Stimulated activated CD8-positive, alpha-beta memory T cell treated with anti-CD3 and anti-CD28 coated beads, Interleukin-7, amount 100 ng/mL, for 4 hours (primary cell): Measurements from ENCODE around the gene PAPOLB.
"Not testable (repeated sequence)": the region's sequence is repeated elsewhere in the genome, so short reads cannot be mapped to it uniquely, and the experiment has no call there.

Experiments
- DNase-seq, 2 donors: peaks; one replicate each; pipeline ENCODE4 v3.0.0-alpha.2; 2020; ENCODE audit warnings: low read depth in 2 of 2

Gene PAPOLB

GRCh38 chr7:4861673-4862072, at the start of gene PAPOLB:
TSS of gene PAPOLB (minus strand) at chr7:4862030. CDS start at chr7:4861810, 220 bp downstream.
- DNase-seq, result peak in 1 of 2 donors; percentile 30

- DNase-seq, result no peak
Observed at GRCh38 chr7:4911111-4911828, 49.4 kb upstream of the PAPOLB start.

GRCh38 chr7:4906682-4907081, 44.9 kb upstream of the PAPOLB start:
- DNase-seq, result no peak

- DNase-seq, result no peak
Observed at GRCh38 chr7:4905171-4905570, 43.3 kb upstream of the PAPOLB start.

- DNase-seq, result no peak
Observed at GRCh38 chr7:4904346-4904745, 42.5 kb upstream of the PAPOLB start.

- no peak for DNase-seq
Observed at GRCh38 chr7:4895766-4896165, 33.9 kb upstream of the PAPOLB start.

GRCh38 chr7:4894482-4894881, 32.7 kb upstream of the PAPOLB start:
- no peak for DNase-seq

GRCh38 chr7:4893929-4894475, 32.2 kb upstream of the PAPOLB start:
- DNase-seq, result no peak

- DNase-seq, result not testable (repeated sequence)
Observed at GRCh38 chr7:4893188-4893587, 31.4 kb upstream of the PAPOLB start.

- not testable (repeated sequence) for DNase-seq
Observed at GRCh38 chr7:4891522-4891921, 29.7 kb upstream of the PAPOLB start.

- no peak for DNase-seq
Observed at GRCh38 chr7:4889682-4890081, 27.9 kb upstream of the PAPOLB start.

- no peak for DNase-seq
Observed at GRCh38 chr7:4888161-4888560, 26.3 kb upstream of the PAPOLB start.

- DNase-seq, result no peak
Observed at GRCh38 chr7:4886671-4887070, 24.8 kb upstream of the PAPOLB start.

GRCh38 chr7:4885317-4885807, 23.5 kb upstream of the PAPOLB start:
- no peak for DNase-seq

- no peak for DNase-seq
Observed at GRCh38 chr7:4884164-4884563, 22.3 kb upstream of the PAPOLB start.

GRCh38 chr7:4883372-4884144, 21.7 kb upstream of the PAPOLB start, which contains the start of gene RADIL:
TSS of gene RADIL (minus strand) at chr7:4883716. CDS start at chr7:4878139, 5,577 bp downstream.
- DNase-seq, result peak; percentile 71 to 75

- no peak for DNase-seq
Observed at GRCh38 chr7:4883033-4883371, 21.2 kb upstream of the PAPOLB start.

- DNase-seq, result no peak
Observed at GRCh38 chr7:4882169-4883032, 20.6 kb upstream of the PAPOLB start.

GRCh38 chr7:4880218-4880617, 18.4 kb upstream of the PAPOLB start:
- no peak for DNase-seq

- DNase-seq, result no peak
Observed at GRCh38 chr7:4879396-4880081, 17.7 kb upstream of the PAPOLB start.
